ENCODE results near the gene TTLL8.

- TF ChIP-seq REST (IDR thresholded peaks at IDR 0.05; ENCODE audit: insufficient read depth in 1 of 2, low read depth in 2 of 2, low read length in 2 of 2), result no peak
- TF ChIP-seq POLR2AphosphoS5 (IDR thresholded peaks at IDR 0.05; ENCODE audit: low read depth, low read length), result no peak
- no peak for TF ChIP-seq SIN3A (IDR thresholded peaks at IDR 0.05; ENCODE audit: borderline replicate concordance, insufficient read depth, low read length)
- TF ChIP-seq TAF1 (IDR thresholded peaks at IDR 0.05; ENCODE audit: borderline replicate concordance, insufficient read depth, low read length), result no peak
Observed at GRCh38 chr22:50058906-50059880, 1.1 kb upstream of the TTLL8 start.

All from PFSK-1 (cell line).